Stimulated activated CD4-positive, alpha-beta T cell treated with anti-CD3 and anti-CD28 coated beads, TNF-alpha, amount 100 ng/mL, for 48 hours (primary cell): Measurements from ENCODE around the gene FRMD4A.

Source experiments
- DNase-seq, 3 donors: peaks; one replicate each; pipeline ENCODE4 v3.0.0-alpha.2; 2020; ENCODE audit warnings: low read depth in 3 of 3

FRMD4A gene

GRCh38 chr10:13678101-13678843, 652.5 kb downstream of the FRMD4A start:
- DNase-seq = no peak

DNA sequence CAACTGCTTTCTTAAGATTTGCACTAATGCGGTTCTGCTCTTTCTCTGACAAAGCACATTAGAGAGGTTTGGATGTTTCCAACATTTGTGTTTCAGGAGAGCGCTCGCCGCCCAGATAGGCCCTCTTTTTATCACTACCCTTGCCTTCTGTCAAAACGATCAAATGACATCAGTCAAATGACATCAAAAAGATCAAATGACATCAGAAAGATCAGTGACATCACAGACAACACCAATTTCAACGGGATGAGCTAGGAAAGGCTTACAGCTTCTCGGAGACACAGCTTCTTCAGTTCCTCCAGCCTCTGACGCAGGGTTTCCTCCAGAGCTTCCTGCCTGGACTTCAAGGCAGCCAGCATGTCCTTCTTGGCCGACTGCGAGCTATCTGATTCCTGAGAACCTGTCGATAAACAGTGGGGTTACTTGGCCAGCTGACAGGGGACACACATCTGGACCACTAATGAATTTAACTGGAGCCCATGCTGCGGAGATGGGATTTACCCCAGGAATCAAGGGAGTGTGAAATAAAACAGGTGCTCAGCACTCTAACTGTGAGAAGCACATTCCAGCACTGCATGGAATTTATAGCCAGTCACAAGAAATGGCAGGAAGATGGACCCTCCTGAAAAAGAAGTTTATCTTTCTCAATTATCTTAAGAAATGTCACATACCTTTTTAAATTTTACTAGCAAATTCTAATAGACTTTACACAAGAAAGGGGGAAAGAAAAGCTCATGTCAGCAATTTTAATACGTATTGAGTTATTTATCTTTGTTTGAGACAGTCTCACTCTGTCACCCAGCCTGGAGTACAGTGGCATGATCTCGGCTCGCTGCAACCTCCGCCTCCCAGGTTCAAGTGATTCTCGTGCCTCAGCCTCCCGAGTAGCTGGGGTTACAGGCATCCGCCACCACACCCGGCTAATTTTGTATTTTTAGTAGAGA, 655.8 kb downstream of the FRMD4A start:
- no peak for DNase-seq

- no peak for DNase-seq
These were observed 657.6 kb downstream of the FRMD4A start for GRCh38 chr10:13673156-13673555.

DNA sequence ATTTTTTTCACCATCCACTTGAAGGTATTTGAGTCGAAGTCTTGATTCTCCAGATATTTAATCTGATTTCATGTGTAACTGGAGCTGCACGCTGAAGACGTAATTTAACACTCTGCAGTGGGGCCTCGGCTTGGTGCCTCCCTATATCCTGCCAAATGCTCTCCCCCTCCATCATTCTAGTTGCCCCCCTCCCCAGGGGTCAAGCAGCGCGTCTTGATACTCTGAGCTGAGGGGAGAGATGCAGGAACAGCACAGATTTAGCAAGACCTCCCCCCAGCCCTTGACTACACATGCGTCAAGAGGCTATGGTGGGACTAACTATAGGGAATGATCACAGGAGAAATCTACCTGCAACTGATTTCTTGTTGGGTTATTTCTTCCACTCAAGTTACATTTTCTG, 658.2 kb downstream of the FRMD4A start:
- no peak for DNase-seq

GRCh38 chr10:13671904-13672303, 658.8 kb downstream of the FRMD4A start:
- no peak for DNase-seq

- DNase-seq = no peak
These were observed 660.4 kb downstream of the FRMD4A start for GRCh38 chr10:13670311-13670710.

DNA sequence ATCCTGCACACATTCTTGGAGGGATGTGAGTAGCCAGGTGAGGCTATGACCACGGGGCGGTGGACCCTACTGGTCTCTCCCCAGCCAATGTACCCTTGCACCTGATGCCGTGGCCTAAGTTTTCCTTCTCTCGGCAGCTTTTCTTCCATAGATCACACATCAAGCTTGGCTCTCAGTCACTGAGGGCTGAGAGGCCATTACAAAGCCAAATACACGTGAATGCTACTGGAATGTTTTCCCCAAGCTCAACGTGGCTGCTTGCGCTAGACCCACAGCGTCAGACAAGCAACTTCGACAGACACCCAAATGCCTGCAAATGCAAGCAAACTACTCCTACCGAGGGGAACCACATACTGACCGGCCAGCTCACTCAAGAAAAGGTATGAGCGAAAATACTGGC, 660.8 kb downstream of the FRMD4A start:
- DNase-seq = no peak

GRCh38 chr10:13669182-13669855, 661.4 kb downstream of the FRMD4A start:
- DNase-seq = no peak

- no peak for DNase-seq
These were observed 662.6 kb downstream of the FRMD4A start for GRCh38 chr10:13668126-13668525.

- no peak for DNase-seq
These were observed 665.0 kb downstream of the FRMD4A start for GRCh38 chr10:13665516-13666262.

DNA sequence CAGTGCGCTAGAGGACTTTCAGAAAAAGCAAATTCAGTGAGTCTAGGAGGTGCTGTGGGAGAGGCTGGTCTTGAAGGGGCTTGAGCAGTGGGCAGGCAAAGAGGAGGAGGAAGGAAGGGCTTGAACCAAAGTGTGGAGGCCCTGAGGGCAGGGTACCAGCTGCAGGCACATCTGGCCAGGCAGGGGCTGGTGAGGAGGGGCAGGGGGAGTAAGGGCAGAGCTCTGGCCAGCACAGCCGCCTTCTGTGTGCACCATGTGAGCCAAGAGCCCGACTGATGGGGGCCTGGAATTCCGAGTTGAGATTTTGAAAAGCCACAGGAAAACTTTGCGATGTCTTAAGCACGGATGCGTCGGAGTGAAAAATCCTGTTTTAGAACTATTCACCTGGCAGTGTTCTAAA, 669.5 kb downstream of the FRMD4A start:
- no peak for DNase-seq

DNA sequence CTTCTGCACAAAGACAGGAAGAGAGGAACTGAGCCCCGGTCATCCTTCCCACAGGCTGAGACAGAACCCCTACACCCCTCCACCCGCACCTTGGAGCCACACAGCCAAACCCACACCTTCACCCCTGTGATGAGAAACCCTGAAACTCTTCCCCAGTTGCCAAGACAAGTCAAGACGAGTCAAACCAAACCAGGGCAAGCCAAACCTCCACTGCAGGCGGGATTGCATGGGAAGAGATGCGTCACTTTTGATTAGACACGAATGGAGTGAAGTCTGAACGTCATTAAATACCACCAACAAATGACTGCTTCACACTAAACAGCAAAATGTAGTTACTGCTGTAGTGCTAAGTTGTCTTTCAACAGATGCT, 670.2 kb downstream of the FRMD4A start:
- no peak for DNase-seq

DNA sequence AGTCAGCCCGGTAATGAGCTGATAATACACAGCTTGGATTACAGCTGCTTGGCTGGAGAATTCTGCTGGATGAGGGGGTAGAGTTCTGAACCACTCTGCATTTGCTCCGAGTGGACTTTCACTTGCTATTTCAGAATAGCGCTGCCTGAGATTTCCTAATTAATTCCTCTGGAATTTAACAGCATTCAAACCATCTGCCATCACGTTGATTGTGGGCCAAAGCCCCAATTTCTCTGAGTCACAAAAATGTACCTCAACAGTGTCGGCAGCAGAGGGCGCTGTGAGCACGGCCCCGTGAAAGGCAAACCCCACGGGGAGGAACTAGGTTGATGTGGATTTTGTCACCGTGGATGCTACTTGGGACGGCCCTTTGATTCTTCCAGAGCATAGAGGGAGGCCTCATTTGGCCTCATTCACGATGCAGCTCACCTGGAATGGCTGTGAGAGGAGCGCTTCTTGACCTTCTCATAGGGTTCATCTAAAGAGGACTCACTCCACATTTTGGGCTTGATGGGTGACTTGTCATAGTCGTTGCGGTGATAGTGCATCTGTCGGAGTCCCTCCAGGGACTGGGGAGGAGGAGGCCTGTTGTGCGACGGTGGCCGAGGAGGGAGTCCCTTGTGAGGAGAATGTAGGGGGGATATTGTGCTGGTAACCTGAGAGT, 670.7 kb downstream of the FRMD4A start:
- peak; percentile 32 to 47 (median 32) for DNase-seq

DNA sequence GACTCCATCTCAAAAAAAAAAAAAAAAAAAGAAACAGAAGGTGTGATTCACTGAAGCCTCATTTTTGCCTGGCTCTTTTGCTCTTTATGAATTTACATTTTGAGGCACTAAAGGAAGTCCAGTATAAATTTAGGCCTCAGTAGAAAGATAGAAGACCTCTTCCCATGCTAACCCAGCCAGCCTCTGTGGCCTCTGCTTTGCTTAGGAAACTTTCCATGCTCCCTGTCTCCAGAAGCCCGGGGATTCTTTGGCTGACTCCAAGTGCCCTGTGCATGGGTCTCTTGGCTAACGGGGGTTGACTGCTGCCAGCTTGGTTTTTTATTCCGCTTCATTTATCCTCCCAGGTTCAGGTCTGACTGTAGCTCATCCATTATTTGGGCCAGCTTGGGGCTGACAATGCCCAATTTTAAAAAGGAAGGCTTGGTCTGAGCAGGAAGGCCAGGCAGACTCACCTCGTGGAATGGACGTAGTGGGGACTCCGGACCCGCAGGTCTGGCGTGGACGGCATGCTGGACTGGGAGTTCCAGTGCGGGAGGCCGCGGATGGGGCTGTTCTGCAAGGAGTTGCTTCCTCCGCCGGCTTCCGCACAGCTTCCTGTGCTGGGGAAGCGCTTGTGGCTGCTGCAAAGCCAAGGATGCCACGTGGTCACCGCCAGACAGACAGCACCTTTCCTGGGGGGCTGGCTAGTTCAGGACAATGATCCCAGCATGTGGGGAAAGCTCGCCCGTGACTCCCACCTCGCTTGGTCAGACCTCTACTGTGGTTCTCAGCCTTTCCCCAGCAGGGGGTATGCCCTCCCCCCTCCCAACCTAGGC, 671.6 kb downstream of the FRMD4A start:
- DNase-seq = no peak

GRCh38 chr10:13658264-13658663, 672.5 kb downstream of the FRMD4A start:
- no peak for DNase-seq

GRCh38 chr10:13657101-13657680, 673.5 kb downstream of the FRMD4A start:
- no peak for DNase-seq

GRCh38 chr10:13656337-13657100, 674.2 kb downstream of the FRMD4A start:
- no peak for DNase-seq

GRCh38 chr10:13654846-13655245, 675.9 kb downstream of the FRMD4A start:
- DNase-seq = no peak
